Prostate gland (tissue), 2 donors: ENCODE data around the gene PZP.

Experiments used
- CTCF ChIP-seq, 4 experiments: fragments of 200-600 bp in 2 of 4; fragments of 450-650 bp in 2 of 4; sonication (generic) in 2 of 4; IDR thresholded peaks; 1 replicate in 3 of 4; 2 replicates in 1 of 4; pipeline ENCODE4 v1.5.1; 2016 to 2019; ENCODE audit warnings: antibody characterized with exemption in 4 of 4, mild to moderate bottlenecking in 2 of 4, moderate library complexity in 2 of 4
- POLR2A ChIP-seq: fragments of 450-650 bp; IDR thresholded peaks from one replicate; pipeline ENCODE4 v1.6.1; 2016; ENCODE audit warnings: antibody characterized with exemption, mild to moderate bottlenecking
- POLR2AphosphoS5 ChIP-seq: sonication (generic); formaldehyde crosslinking; IDR thresholded peaks from one replicate; pipeline ENCODE4 v1.6.1; 2017; ENCODE audit warnings: antibody characterized with exemption

GRCh38 chr12:9112076-9112853, 95.9 kb downstream of the PZP start:
- no peak for TF ChIP-seq POLR2A
- no peak for TF ChIP-seq CTCF (IDR thresholded peaks at IDR 0.05)
- no peak for TF ChIP-seq POLR2AphosphoS5
